ENCODE measurements around the gene NCOA7.
"Not testable (repeated sequence)": the region's sequence is repeated elsewhere in the genome, so short reads cannot be mapped to it uniquely, and the experiment has no call there.

Gene NCOA7

GRCh38 chr6:125882243-125882642 is 91.5 kb downstream of the NCOA7 start:
- DNase-seq = no peak

DNA sequence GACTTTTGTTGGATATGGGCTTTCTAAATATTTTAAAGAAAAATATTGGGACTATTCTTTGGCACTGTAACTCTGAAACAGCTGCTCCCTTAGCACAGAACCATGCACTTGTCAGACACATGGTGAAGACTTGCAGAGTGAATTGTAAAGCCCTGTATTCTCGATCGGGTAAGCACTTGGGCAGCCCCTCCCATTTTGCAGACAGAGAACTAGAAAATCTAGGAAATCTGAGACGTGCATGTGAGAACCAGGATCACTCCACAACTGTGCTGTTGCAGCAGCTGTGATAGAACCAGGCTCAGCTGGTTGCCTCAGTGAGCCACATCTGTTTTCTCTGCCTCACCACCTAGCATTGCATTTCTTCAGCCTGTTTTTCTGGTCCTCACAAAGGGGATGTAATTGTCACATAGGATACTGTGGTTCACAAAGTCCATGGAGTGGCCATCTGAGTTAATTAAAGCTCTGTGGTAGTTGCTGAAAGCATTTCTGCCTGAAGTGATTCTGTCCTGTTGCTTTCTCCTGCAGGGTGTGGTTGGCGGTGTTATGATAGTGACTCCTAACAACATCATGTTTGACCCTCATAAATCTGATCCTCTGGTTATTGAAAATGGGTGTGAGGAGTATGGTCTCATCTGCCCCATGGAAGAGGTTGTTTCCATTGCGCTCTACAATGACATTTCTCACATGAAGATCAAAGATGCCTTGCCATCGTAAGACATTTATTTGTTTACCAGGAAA is 94.0 kb downstream of the NCOA7 start:
- DNase-seq = no peak

DNA sequence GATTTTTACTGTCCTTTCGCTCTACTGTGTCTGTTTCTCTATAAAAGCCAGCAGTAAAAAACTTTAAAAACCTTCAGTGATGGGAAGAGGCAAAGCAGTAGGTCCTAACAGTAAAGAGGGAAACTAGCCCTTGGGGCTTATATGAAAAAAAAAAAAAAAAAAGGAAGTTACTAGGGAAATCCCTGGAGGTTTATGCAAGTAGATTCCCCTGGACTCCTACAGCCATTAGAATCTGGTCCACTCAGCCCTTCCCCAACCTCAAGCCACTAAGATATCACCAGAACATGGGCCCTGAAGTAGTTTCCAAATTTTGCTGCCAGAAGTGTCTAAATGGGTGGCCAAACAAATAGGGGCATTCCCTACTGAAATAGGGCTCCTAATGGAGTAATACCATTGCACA is 95.3 kb downstream of the NCOA7 start:
- no peak for DNase-seq

DNA sequence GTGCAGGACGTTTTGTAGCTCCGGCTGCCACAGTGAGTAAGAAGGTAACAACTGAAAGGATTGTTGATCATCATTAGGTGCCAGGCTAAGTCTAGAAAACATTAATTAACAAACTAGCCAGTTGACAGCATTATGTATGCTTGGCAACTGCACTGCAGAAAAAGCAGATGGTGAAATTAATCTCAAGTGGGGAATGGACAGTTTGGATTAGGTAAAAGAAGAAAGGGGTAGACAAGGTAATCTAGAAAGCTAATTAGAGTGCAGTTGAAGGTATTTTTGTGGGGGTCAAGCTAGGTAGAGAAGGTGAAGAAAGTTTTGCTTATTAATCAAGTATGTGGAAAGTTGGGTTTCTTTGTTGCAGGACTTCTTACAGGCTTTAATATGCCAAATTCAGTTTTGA is 96.2 kb downstream of the NCOA7 start:
- no peak for DNase-seq

GRCh38 chr6:125887372-125887771 is 96.6 kb downstream of the NCOA7 start:
- no peak for DNase-seq

DNA sequence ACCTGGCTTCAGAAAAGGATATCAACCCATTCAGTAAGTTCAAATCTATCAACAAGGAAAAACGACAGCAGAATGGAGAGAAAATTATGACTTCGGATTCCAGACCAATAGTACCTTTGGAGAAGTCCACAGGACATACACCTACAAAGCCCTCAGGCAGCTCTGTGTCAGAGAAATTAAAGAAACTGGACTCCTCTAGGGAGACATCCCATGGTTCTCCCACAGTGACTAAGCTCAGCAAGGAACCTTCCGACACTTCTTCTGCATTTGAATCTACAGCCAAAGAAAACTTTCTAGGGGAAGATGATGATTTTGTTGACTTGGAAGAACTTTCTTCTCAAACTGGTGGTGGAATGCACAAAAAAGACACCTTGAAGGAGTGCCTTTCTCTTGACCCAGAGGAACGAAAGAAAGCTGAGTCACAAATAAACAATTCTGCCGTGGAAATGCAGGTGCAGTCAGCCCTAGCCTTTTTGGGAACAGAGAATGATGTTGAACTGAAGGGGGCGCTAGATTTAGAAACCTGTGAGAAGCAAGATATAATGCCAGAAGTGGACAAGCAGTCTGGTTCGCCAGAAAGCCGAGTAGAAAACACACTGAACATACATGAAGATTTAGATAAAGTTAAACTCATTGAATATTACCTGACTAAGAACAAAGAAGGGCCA is 98.4 kb downstream of the NCOA7 start:
- no peak for DNase-seq

DNA sequence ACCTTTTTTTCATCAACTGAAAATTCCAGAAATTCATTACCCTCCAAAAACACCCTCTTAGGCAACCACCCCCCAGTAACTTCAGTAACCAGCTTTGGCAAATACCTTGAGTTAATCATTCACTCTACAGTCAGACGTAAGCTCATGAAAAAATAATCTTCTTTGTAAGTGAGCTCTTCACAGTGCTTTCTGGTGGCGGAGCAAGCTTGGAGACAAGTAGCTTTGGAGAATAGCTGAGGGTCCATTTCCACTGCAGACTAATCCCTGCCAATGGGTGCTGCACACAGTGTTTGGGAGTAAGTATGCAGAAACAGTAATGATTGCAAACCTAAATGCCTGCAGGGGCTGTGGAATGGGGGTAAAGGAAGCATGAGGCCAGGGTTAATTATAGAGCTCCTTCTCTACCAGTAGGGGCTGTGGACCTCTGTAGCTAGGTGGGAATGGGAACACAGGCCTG is 109.0 kb downstream of the NCOA7 start:
- no peak for DNase-seq

- peak; percentile 70 for DNase-seq
These were observed 114.1 kb downstream of the NCOA7 start for GRCh38 chr6:125904871-125905270.

DNA sequence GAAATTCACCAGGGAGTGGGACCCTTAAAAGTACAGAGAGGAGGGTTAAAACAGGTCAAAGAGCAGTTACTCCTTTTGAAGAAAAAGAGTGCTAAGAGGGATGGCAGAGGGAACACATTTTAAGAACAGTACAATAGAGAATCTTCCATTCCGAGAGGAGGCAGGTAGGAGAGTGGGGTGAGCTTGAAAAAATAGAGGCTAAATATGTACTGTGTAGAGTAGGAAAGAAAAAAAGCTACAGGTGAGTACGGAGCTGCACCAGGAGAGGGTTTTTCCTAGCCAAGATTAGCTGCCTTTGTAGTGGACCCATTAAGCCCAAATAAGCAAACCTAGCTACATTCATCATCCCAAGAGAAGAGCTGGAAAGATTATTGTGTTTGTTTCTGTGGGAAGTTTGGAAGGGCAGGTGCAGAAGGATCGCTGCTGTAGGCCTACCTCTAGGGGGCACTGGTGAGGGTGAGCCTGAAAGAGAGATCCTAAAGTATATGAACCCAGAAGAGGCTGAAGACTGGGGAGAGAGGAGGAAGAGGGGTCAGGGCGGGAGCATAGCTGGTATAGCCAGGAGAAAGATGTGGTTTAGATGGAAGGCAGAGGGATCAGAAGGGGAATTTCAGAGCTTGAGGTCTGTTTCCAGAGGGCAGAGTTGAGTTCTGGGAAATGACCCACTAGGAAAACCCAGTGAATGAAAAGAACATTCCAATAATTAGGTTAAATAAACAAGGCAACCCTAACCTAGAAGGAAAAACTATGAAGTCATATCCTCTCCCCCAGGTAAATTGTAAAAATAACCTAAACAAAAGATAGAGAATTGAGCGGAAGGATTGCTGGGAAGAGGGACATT is 115.6 kb downstream of the NCOA7 start:
- DNase-seq = peak; percentile 74

GRCh38 chr6:125910527-125910926 is 119.8 kb downstream of the NCOA7 start:
- DNase-seq = no peak

DNA sequence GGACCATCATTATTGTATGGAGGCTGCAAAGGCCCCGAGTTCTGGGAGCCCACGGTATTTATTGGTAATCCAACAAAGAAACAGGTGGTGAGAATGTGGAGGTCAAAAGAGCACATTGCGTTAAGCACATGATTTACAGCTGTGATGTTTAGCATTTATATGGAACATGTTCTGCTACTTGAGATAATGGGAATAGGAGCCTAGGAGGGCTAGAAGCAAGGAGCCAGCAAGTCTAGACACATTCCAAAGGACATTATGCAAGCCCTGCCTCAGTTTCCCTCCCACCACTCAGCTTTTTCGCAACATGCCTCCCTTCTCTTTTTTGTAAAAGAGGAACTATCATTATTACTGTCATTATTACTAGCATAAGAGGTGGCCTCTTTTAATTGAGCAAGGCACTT is 120.3 kb downstream of the NCOA7 start:
- DNase-seq = not testable (repeated sequence)

DNA sequence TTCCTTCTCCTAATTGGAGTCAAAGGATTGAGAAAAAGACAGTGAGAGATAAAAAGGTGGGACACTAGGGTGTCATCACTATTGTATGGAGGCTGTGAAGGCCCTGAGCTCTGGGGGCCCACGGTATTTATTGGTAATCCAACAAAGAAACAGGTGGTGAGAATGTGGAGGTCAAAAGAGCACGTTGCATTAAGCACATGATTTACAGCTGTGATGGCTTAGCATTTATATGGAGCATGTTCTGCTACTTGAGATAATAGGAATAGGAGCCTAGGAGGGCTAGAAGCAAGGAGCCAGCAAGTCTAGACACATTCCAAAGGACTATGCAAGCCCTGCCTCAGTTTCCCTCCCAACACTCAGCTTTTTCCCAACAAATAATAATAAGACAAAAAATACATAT is 121.7 kb downstream of the NCOA7 start:
- not testable (repeated sequence) for DNase-seq

DNA sequence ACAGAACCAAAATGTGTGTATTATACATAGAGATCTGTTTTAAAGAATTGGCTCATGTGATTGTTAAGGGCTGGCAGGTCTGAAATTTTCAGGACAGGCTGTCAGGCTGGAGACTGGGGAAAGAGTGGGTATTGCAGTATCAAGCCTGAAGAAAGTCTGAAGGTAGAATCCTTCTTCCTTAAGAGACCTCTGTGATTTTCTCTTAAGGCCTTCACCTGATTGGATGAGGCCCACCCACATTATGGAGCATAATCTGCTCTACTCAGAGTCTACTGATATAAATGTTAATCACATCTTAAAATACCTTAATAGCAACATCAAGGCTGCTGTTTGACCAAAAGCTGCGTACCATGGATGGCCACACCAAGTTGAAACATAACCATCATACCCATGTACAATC is 122.4 kb downstream of the NCOA7 start:
- DNase-seq = no peak

GRCh38 chr6:125913864-125914351 is 123.1 kb downstream of the NCOA7 start:
- DNase-seq = no peak

GRCh38 chr6:125918230-125918629 is 127.5 kb downstream of the NCOA7 start:
- DNase-seq = no peak

DNA sequence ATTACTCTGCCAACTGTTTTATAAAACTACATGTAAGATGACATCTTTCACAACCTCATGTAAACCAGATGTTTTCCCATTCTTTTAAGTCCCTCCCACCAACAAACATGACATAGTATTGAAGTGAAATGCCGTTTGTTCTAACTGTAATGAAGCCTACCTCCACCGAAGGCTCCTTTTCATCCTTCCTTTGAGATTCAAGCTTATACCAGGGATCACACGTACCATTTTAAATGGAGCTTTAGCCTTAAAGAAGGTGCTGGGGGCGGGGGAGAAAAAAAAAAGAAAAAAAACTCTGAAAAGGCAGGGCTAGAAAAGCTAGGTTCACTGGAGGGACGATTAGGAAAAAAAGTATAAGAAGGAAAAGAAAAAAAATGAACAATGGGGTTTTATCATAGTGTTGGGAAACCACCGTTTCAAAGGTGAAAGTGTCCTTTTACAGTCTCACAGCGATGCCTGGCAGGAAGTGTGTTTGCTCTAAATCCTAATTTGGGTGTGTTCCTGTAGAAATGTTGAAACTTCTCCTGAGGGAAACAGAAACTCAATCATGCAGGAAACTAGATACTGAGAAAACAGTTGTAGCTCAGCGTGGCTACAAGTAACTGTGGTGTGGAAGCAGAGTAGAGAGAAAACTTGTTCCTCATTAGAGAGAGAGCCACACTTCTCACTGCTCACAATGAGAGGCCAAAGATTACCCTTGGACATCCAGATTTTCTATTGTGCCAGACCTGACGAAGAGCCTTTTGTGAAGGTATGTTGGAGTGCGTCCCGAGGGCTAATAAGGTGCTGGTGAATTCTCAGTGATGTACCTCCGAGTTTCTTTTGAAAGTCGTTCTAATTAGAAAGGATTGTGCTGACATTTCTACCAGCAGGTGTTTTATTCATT is 128.2 kb downstream of the NCOA7 start:
- peak; percentile 39 for DNase-seq

- no peak for DNase-seq
These were observed 128.9 kb downstream of the NCOA7 start for GRCh38 chr6:125919618-125920017.

DNA sequence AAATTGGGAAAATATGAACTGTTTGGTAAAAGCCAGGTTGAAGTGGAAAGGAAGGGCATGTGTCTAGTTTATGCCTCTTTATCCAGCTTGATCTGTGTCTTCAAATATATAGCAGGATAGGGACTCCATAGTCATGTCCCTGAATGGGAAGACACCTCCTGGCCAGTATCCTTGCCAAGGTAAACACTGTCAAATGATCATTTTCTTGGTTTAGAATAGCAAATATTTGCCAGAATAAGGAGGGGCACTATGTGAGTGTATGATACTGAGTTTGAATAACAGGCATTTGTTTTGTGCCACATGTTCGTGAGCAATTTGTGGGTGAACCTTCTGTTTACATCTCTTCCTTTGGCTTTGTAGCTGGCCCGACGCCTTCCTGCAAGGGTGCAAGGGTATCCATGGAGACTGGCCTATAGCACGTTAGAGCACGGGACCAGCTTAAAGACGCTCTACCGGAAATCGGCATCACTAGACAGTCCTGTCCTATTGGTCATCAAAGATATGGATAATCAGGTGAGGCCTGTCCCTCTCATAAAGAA is 131.6 kb downstream of the NCOA7 start:
- no peak for DNase-seq

DNA sequence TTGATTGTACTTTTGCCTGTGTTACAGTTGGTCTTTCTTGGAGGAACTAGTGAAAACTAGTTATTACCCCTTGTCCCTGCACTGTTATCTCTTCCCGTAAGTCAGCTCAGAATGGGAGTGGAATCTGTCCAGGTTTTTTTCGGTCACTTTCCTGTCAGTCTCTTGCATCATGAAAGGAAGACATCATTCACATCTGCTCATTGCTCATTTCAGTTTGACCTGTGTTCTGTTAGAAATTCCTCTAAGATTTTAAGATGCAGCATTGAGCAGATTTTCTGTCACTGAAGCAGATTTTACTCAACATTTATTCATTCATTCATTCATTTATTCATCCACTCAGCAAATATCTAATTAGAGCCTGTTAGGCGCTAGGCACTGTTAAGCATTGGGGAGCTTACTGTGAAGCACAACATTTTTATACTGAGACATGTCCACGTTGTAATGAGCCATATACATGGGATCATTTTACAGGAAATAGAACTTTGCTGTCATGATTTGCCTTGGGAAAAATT is 132.7 kb downstream of the NCOA7 start:
- DNase-seq = no peak

DNA sequence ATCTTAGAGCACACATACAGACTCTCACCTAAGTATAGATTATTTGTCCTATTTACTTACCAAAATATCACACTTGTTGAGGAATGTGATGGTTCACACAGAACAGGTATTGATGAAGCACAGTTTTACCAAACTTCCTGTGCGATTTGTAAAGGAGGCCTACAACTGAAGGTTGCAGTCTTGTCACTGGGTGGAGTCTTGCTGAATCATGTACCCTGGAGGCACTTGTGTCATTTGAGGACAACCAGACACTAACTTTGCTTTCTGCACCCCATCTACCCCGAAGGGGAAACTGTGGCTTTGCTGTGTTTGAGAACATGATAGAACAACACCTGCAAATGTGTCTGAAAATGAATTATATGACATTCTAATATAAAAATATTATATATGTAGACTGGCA is 133.4 kb downstream of the NCOA7 start:
- DNase-seq = no peak

DNA sequence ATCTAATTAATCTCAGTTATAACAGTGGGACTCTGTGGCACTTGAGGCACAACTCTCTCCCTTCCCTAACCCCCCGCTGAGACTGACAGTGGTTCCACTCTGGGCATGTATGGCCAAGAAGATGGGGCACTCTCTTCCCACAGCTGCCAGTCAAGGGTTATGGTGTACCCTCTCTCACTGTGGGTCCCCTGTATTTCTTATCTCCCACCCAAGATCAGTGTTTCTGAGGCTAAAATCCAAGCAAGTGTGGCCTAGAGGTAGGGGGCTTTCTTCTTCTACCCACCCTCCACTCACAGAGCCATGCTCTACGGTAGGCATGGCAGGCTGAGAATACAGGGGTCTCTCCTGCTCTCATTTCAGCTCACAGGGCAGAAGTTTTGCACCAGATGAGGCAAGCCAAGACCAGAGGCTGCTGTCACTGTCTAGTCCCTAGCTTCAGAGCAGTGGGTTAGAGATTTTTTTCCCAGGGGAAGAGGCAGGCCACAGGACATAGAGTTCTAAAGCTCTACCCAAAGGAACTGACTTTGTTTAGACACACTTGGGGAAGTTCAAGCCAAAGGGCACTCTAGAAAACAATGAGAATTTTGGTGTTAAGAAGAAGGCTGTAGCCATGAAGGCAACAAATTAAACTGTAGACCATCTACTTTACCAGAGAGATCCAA is 134.1 kb downstream of the NCOA7 start:
- DNase-seq = no peak

Data from stimulated activated CD8-positive, alpha-beta memory T cell treated with anti-CD3 and anti-CD28 coated beads, Interleukin-4, amount 100 ng/mL, for 48 hours (primary cell).